GM21528 (cell line): ENCODE data around the gene CHST6.
"Not testable (repeated sequence)": the region's sequence is repeated elsewhere in the genome, so short reads cannot be mapped to it uniquely, and the experiment has no call there.

Source experiments
- ATAC-seq: cut with Tn5 transposase; IDR thresholded peaks from one replicate; pipeline ENCODE4 v1.9.1; 2021; ENCODE audit warnings: mild to moderate bottlenecking, moderate library complexity; ENCODE audit not compliant: unreplicated experiment, low FRiP score

Gene CHST6

GRCh38 chr16:75452464-75453190 lies 42.6 kb downstream of the CHST6 start:
- no peak for ATAC-seq

GRCh38 chr16:75446416-75446815 lies 48.8 kb downstream of the CHST6 start:
- no peak for ATAC-seq

GRCh38 chr16:75445298-75445697 lies 49.9 kb downstream of the CHST6 start:
- ATAC-seq = no peak

- ATAC-seq = no peak
These were observed 51.9 kb downstream of the CHST6 start for GRCh38 chr16:75443298-75443697.

GRCh38 chr16:75433732-75434413 lies 61.4 kb downstream of the CHST6 start:
- ATAC-seq = peak; percentile 73

- ATAC-seq = peak; percentile 93
These were observed 62.2 kb downstream of the CHST6 start, which contains the start of gene CFDP1 for GRCh38 chr16:75432828-75433731. Gene CFDP1 (minus strand): TSS chr16:75433503. CDS start chr16:75433352, 151 bp downstream.

GRCh38 chr16:75429621-75430403 lies 65.4 kb downstream of the CHST6 start:
- no peak for ATAC-seq

GRCh38 chr16:75426524-75426923 lies 68.7 kb downstream of the CHST6 start:
- not testable (repeated sequence) for ATAC-seq

- ATAC-seq = not testable (repeated sequence)
These were observed 71.0 kb downstream of the CHST6 start for GRCh38 chr16:75424105-75424762.

- ATAC-seq = no peak
These were observed 71.5 kb downstream of the CHST6 start for GRCh38 chr16:75423723-75424104.
